OCI-LY7 (cell line): ENCODE data around the gene EXOC1L. TPM values are rescaled to one million over a fixed set of nuclear protein-coding genes. Genes with fewer than 3 reads are reported as not detected.

Source experiments
- BruUV-seq: library from RNA; stranded (reverse); fragments of 400-500 nt; replicated peaks from 2 replicates; lab custom pipeline; 2021; lab: Mats Ljungman, UMichigan
- CTCF ChIA-PET: fragments of 300-600 bp; sonication (Branson Sonifier 250); formaldehyde crosslinking; loops from one replicate; lab custom pipeline; 2022; ENCODE audit warnings: antibody characterized with exemption; ENCODE audit not compliant: unreplicated experiment; lab: Charles Lee
- POLR2A ChIA-PET: fragments of 300-600 bp; sonication (Branson Sonifier 250); formaldehyde crosslinking; loops from one replicate; lab custom pipeline; 2022; ENCODE audit warnings: antibody characterized with exemption; lab: Charles Lee
- DNase-seq: peaks from one replicate; pipeline ENCODE4 v3.0.0-alpha.2; 2015; ENCODE audit warnings: low spot score
- H2AFZ ChIP-seq: fragments of 200-600 bp; sonication (generic), shearing (Covaris generic); 2 replicates; pipeline ENCODE4 v1.6.1; 2014; ENCODE audit warnings: mild to moderate bottlenecking, antibody characterized with exemption, low read length, moderate library complexity
- H3K27ac ChIP-seq: fragments of 200-600 bp; sonication (generic); 2 replicates; pipeline ENCODE4 v1.5.1; 2014; ENCODE audit warnings: mixed run types, low read depth, mild to moderate bottlenecking, moderate library complexity, low read length, inconsistent platforms; ENCODE audit not compliant: poor library complexity, severe bottlenecking
- H3K36me3 ChIP-seq: fragments of 200-600 bp; sonication (generic); 2 replicates; pipeline ENCODE4 v1.6.1; 2014; ENCODE audit warnings: mild to moderate bottlenecking, antibody characterized with exemption, low read length, moderate library complexity, mixed read lengths; ENCODE audit not compliant: insufficient read depth
- H3K4me1 ChIP-seq: fragments of 200-600 bp; sonication (generic); 2 replicates; pipeline ENCODE4 v1.5.1; 2014; ENCODE audit warnings: mild to moderate bottlenecking, low read length; ENCODE audit not compliant: insufficient read depth, poor library complexity, severe bottlenecking
- H3K4me2 ChIP-seq: fragments of 200-600 bp; sonication (generic); 2 replicates; pipeline ENCODE4 v1.6.1; 2014; ENCODE audit warnings: mild to moderate bottlenecking, low read length
- H3K4me3 ChIP-seq: fragments of 200-600 bp; sonication (generic); 2 replicates; pipeline ENCODE4 v1.5.1; 2014; ENCODE audit warnings: mild to moderate bottlenecking, low read depth, low read length; ENCODE audit not compliant: poor library complexity, severe bottlenecking
- H3K79me2 ChIP-seq: fragments of 200-600 bp; sonication (generic); 2 replicates; pipeline ENCODE4 v1.6.1; 2016; ENCODE audit warnings: low read depth, mild to moderate bottlenecking, low read length, moderate library complexity, mixed read lengths; ENCODE audit not compliant: insufficient read depth
- H3K9me2 ChIP-seq: fragments of 200-600 bp; sonication (generic); 2 replicates; pipeline ENCODE4 v1.6.1; 2016; ENCODE audit warnings: mild to moderate bottlenecking, low read length, mixed read lengths; ENCODE audit not compliant: insufficient read depth
- H3K9me3 ChIP-seq: fragments of 200-600 bp; sonication (generic); 2 replicates; pipeline ENCODE4 v1.6.1; 2014; ENCODE audit warnings: mild to moderate bottlenecking, mixed run types, low read length, mixed read lengths
- H4K20me1 ChIP-seq: fragments of 200-600 bp; sonication (generic); 2 replicates; pipeline ENCODE4 v1.6.1; 2014; ENCODE audit warnings: mild to moderate bottlenecking, antibody characterized with exemption, low read length, moderate library complexity, mixed read lengths; ENCODE audit not compliant: insufficient read depth
- CTCF ChIP-seq: fragments of 200-600 bp; sonication (generic); conservative IDR thresholded peaks from 2 replicates; pipeline ENCODE4 v1.5.1; 2014; ENCODE audit warnings: mild to moderate bottlenecking, antibody characterized with exemption, low read length, moderate library complexity, mixed read lengths
- EZH2phosphoT487 ChIP-seq: fragments of 200-600 bp; sonication (generic); IDR thresholded peaks from 2 replicates; pipeline ENCODE4 v1.6.1; 2018; ENCODE audit warnings: low read depth, borderline replicate concordance, mild to moderate bottlenecking, mixed run types, antibody characterized with exemption, low read length, moderate library complexity, mixed read lengths
- intact Hi-C: fragments of 100-400 bp; cut with micrococcal nuclease; formaldehyde crosslinking; loops from one replicate; pipeline ENCODE4 v1.10.0; 2022; ENCODE audit not compliant: unreplicated experiment
- total RNA-seq, 2 experiments: library from RNA; depleted of rRNA in 1 of 2; stranded (reverse); fragments of >200 nt in 1 of 2; shearing (Covaris generic) in 1 of 2; gene quantifications; 2 replicates each; pipeline ENCODE4 v1.2.3, GENCODE V29; 2014 to 2022

Gene EXOC1L
- total RNA-seq, 2 experiments from 2014 or later, result not detected

GRCh38 chr4:55808186-55808585 is 11.4 kb upstream of the EXOC1L start:
- no peak for DNase-seq
- POLR2A ChIA-PET, result interaction anchor here (0.6 kb wide), 1 partner anchor 199 kb away, joined by 6 read pairs; no protein-coding TSS in a partner anchor
- Histone ChIP-seq H3K27ac (no peak overlapping the region), H3K4me2 (no peak overlapping the region), H3K9me2 (no peaks in the 10 kb centered on the region), H2AFZ (no peak overlapping the region), H3K4me1 (no peaks in the 10 kb centered on the region), H3K4me3 (no peak overlapping the region), H3K79me2 (no peaks in the 10 kb centered on the region), H4K20me1 (no peaks in the 10 kb centered on the region), H3K9me3 (no peaks in the 10 kb centered on the region), H3K36me3 (no peaks in the 10 kb centered on the region)
- CTCF ChIA-PET, result no interaction called here
- TF ChIP-seq EZH2phosphoT487, result no peak
- TF ChIP-seq CTCF, result no peak
- BruUV-seq, result no TSS peak
- intact Hi-C loops, result no loop called here

DNA sequence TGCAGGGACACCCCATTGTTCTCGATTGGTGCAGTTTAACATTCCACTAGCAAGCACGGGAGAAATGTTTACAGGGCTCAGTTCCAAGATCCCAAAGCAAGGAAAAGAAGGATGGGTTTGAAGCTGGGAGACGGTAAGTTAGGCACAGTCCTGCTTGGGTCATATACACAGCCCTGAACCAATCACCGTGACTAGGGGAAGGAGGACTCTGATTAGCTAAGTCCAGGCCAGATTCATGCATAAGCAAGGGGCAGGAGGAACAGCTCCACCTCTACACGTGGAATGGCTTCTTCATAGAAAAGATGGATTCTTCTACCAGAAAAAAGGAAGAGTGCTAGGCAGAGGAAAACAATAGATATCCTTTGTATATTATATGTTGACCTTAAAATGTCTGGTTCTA is 11.0 kb upstream of the EXOC1L start:
- Histone ChIP-seq H3K4me3 (no peak overlapping the region), H3K27ac (no peak overlapping the region), H3K4me2 (no peak overlapping the region), H3K9me2 (no peaks in the 10 kb centered on the region), H2AFZ (no peak overlapping the region), H3K4me1 (no peaks in the 10 kb centered on the region), H3K9me3 (no peaks in the 10 kb centered on the region), H3K79me2 (no peaks in the 10 kb centered on the region), H3K36me3 (no peaks in the 10 kb centered on the region), H4K20me1 (no peaks in the 10 kb centered on the region)
- no peak for DNase-seq
- intact Hi-C loops, result no loop called here
- no TSS peak for BruUV-seq
- POLR2A ChIA-PET, result interaction anchor here (0.6 kb wide), 1 partner anchor 200 kb away, joined by 6 read pairs; no protein-coding TSS in a partner anchor
- TF ChIP-seq CTCF (no peak), EZH2phosphoT487 (no peak)
- CTCF ChIA-PET, result interaction anchor here (0.6 kb wide), 1 partner anchor 609 kb away, joined by 3 read pairs; no protein-coding TSS in a partner anchor

- CTCF ChIA-PET, result no interaction called here
- no peak overlapping the region for H3K4me2 ChIP-seq
These were observed 1.9 kb upstream of the EXOC1L start for GRCh38 chr4:55817691-55818090.

More at GRCh38 chr4:55817691-55818090, 1.9 kb upstream of the EXOC1L start:
- H2AFZ ChIP-seq, result no peak overlapping the region
- no TSS peak for BruUV-seq
- intact Hi-C loops, result no loop called here
- H3K79me2 ChIP-seq, result no peaks in the 10 kb centered on the region
- no peaks in the 10 kb centered on the region for H3K36me3 ChIP-seq
- H3K9me3 ChIP-seq, result no peaks in the 10 kb centered on the region
- H3K9me2 ChIP-seq, result no peaks in the 10 kb centered on the region
- no peak overlapping the region for H3K4me3 ChIP-seq
- no peak overlapping the region for H3K27ac ChIP-seq
- no peaks in the 10 kb centered on the region for H3K4me1 ChIP-seq
- no peak for TF ChIP-seq CTCF
- TF ChIP-seq EZH2phosphoT487, result no peak
- H4K20me1 ChIP-seq, result no peaks in the 10 kb centered on the region
- POLR2A ChIA-PET, result no interaction called here
- no peak for DNase-seq
